SK-N-SH treated with all-trans-retinoic acid at 6 μM for 48 hours (cell line): ENCODE data around the gene SLF1.

ENCODE experiments used
- ATAC-seq: fragments of 200-7000 bp; cut with Tn5 transposase; 3 replicates; pipeline ENCODE4 v1.9.1; 2020; ENCODE audit warnings: mild to moderate bottlenecking, moderate library complexity
- CREB5 ChIP-seq: fragments of 250-450 bp; sonication (Bioruptor Pico); IDR thresholded peaks from 2 replicates; pipeline ENCODE4 v1.5.1; 2020; ENCODE audit warnings: low read depth, mild to moderate bottlenecking, moderate library complexity
- CSDC2 ChIP-seq: fragments of 250-450 bp; sonication (Bioruptor Pico); IDR thresholded peaks from 2 replicates; pipeline ENCODE4 v1.5.0; 2020; ENCODE audit warnings: mild to moderate bottlenecking, moderate library complexity
- CSRNP3 ChIP-seq: fragments of 250-450 bp; sonication (Bioruptor Pico); IDR thresholded peaks from 2 replicates; pipeline ENCODE4 v1.5.1; 2021; ENCODE audit warnings: mild to moderate bottlenecking, moderate library complexity
- ESRRG ChIP-seq: fragments of 250-450 bp; sonication (Bioruptor Pico); IDR thresholded peaks from 2 replicates; pipeline ENCODE4 v1.6.1; 2021; ENCODE audit warnings: mild to moderate bottlenecking
- GLIS3 ChIP-seq: fragments of 250-450 bp; sonication (Bioruptor Pico); IDR thresholded peaks from 2 replicates; pipeline ENCODE4 v1.5.0; 2020; ENCODE audit warnings: mild to moderate bottlenecking, moderate library complexity
- ISL1 ChIP-seq: fragments of 250-450 bp; sonication (Bioruptor Pico); IDR thresholded peaks from 2 replicates; pipeline ENCODE4 v2.1.2; 2022; ENCODE audit warnings: mild to moderate bottlenecking, moderate library complexity
- OSR1 ChIP-seq: fragments of 250-450 bp; sonication (Bioruptor Pico); IDR thresholded peaks from 2 replicates; pipeline ENCODE4 v1.8.0; 2022; ENCODE audit warnings: moderate library complexity, mild to moderate bottlenecking, inconsistent platforms
- PATZ1 ChIP-seq: fragments of 250-450 bp; sonication (Bioruptor Pico); IDR thresholded peaks from 2 replicates; pipeline ENCODE4 v1.8.0; 2020; ENCODE audit warnings: mild to moderate bottlenecking, moderate library complexity, borderline replicate concordance
- POU6F1 ChIP-seq: fragments of 250-450 bp; sonication (Bioruptor Pico); IDR thresholded peaks from 2 replicates; pipeline ENCODE4 v1.8.0; 2021; ENCODE audit warnings: low read depth, mild to moderate bottlenecking, moderate library complexity, borderline replicate concordance
- PPARA ChIP-seq: fragments of 250-450 bp; sonication (Bioruptor Pico); IDR thresholded peaks from 2 replicates; pipeline ENCODE4 v1.5.0; 2020; ENCODE audit warnings: mild to moderate bottlenecking, borderline replicate concordance
- SNAI2 ChIP-seq: fragments of 250-450 bp; sonication (Bioruptor Pico); IDR thresholded peaks from 2 replicates; pipeline ENCODE4 v1.5.0; 2020; ENCODE audit warnings: mild to moderate bottlenecking, moderate library complexity
- TCF4 ChIP-seq: fragments of 250-450 bp; sonication (Bioruptor Pico); IDR thresholded peaks from 2 replicates; pipeline ENCODE4 v1.8.0; 2021; ENCODE audit warnings: mild to moderate bottlenecking, moderate library complexity, borderline replicate concordance
- TOX ChIP-seq: fragments of 250-450 bp; sonication (Bioruptor Pico); IDR thresholded peaks from 2 replicates; pipeline ENCODE4 v1.8.0; 2021; ENCODE audit warnings: mild to moderate bottlenecking, moderate library complexity, borderline replicate concordance
- TSHZ2 ChIP-seq: fragments of 250-450 bp; sonication (Bioruptor Pico); IDR thresholded peaks from 2 replicates; pipeline ENCODE4 v1.5.0; 2020; ENCODE audit warnings: mild to moderate bottlenecking, moderate library complexity
- ZC3H10 ChIP-seq: fragments of 250-450 bp; sonication (Bioruptor Pico); IDR thresholded peaks from 2 replicates; pipeline ENCODE4 v1.5.1; 2021; ENCODE audit warnings: mild to moderate bottlenecking, moderate library complexity
- ZFP3 ChIP-seq: fragments of 250-450 bp; sonication (Bioruptor Pico); IDR thresholded peaks from 2 replicates; pipeline ENCODE4 v1.5.0; 2020; ENCODE audit warnings: mild to moderate bottlenecking, moderate library complexity
- ZFP30 ChIP-seq: fragments of 450-650 bp; formaldehyde crosslinking; IDR thresholded peaks from 2 replicates; pipeline ENCODE4 v1.5.0; 2022; ENCODE audit warnings: mild to moderate bottlenecking, moderate library complexity
- ZNF565 ChIP-seq: fragments of 450-650 bp; formaldehyde crosslinking; conservative IDR thresholded peaks from 2 replicates; pipeline ENCODE4 v1.5.0; 2020; ENCODE audit warnings: low read depth, mild to moderate bottlenecking, moderate library complexity
- ZNF70 ChIP-seq: fragments of 450-650 bp; formaldehyde crosslinking; IDR thresholded peaks from 2 replicates; pipeline ENCODE4 v1.5.0; 2020; ENCODE audit warnings: mild to moderate bottlenecking, moderate library complexity
- ZNF8 ChIP-seq: fragments of 450-650 bp; formaldehyde crosslinking; IDR thresholded peaks from 2 replicates; pipeline ENCODE4 v1.5.0; 2020; ENCODE audit warnings: mild to moderate bottlenecking, moderate library complexity

The SLF1 gene

GRCh38 chr5:94621763-94622162, 3.3 kb downstream of the SLF1 start:
- no peak for TF ChIP-seq POU6F1 (CRISPR knock-in tag)
- TF ChIP-seq CSRNP3 (CRISPR knock-in tag): no peak
- TF ChIP-seq SNAI2 (CRISPR knock-in tag): no peak
- no peak for TF ChIP-seq CREB5 (CRISPR knock-in tag)
- no peak for TF ChIP-seq PATZ1 (CRISPR knock-in tag)
- no peak for TF ChIP-seq ZNF70 (CRISPR knock-in tag)
- no peak for TF ChIP-seq PPARA (CRISPR knock-in tag)
- no peak for TF ChIP-seq TSHZ2 (CRISPR knock-in tag)
- no peak for TF ChIP-seq GLIS3 (CRISPR knock-in tag)
- no peak for TF ChIP-seq ISL1 (CRISPR knock-in tag)
- no peak for TF ChIP-seq ZNF8 (CRISPR knock-in tag)
- no peak for TF ChIP-seq TCF4 (CRISPR knock-in tag)

GRCh38 chr5:94623011-94623410, 4.5 kb downstream of the SLF1 start:
- no peak for TF ChIP-seq OSR1 (CRISPR knock-in tag)
- no peak for TF ChIP-seq ZFP30 (CRISPR knock-in tag)
- TF ChIP-seq ZC3H10 (CRISPR knock-in tag): no peak
- TF ChIP-seq CSDC2: no peak
- no peak for TF ChIP-seq SNAI2 (CRISPR knock-in tag)
- no peak for TF ChIP-seq ZFP3
- TF ChIP-seq PATZ1 (CRISPR knock-in tag): no peak
- TF ChIP-seq CREB5 (CRISPR knock-in tag): no peak
- no peak for TF ChIP-seq PPARA (CRISPR knock-in tag)
- no peak for TF ChIP-seq TCF4 (CRISPR knock-in tag)
- no peak for TF ChIP-seq ZNF8 (CRISPR knock-in tag)
- TF ChIP-seq TOX (CRISPR knock-in tag): no peak
- TF ChIP-seq ZNF565: no peak
- no peak for TF ChIP-seq TSHZ2 (CRISPR knock-in tag)
- no peak for TF ChIP-seq CSRNP3 (CRISPR knock-in tag)
- no peak for TF ChIP-seq GLIS3 (CRISPR knock-in tag)
- no peak for TF ChIP-seq ZNF70 (CRISPR knock-in tag)
- TF ChIP-seq ESRRG (CRISPR knock-in tag): no peak
- no peak for TF ChIP-seq ISL1 (CRISPR knock-in tag)
- ATAC-seq: no peak

More at GRCh38 chr5:94621763-94622162, 3.3 kb downstream of the SLF1 start:
- ATAC-seq: no peak
